Measurements from ENCODE around the gene PODNL1. TPM values are rescaled to one million over a fixed set of nuclear protein-coding genes. Genes with fewer than 3 reads are reported as not detected.

Gene PODNL1
- polyA plus RNA-seq, 3 donors: 1.2 to 1.4 (median 1.3) TPM

- no peaks in the 10 kb centered on the region for H3K36me3 ChIP-seq (replicated peaks in 1 of 2; ENCODE audit: control insufficient read depth in 1 of 2, insufficient read depth in 2 of 2, low read length in 2 of 2)
- Mint-ChIP-seq H3K36me3 (no peaks in the 10 kb centered on the region), H3K9me3 (no peaks in the 10 kb centered on the region), H3K27ac (no peak overlapping the region), H3K27me3 (ENCODE audit: low read depth in 3 of 3) (peaks cover 0 to 5% (median 2%) of the 10 kb centered on the region in 3 donors), H3K4me1 (peaks cover 3% of the 10 kb centered on the region), H3K4me3 (no peak overlapping the region)
- no peak for DNase-seq
- no peak overlapping the region for H2AFZ ChIP-seq (ENCODE audit: insufficient read depth, low read depth, low read length, poor library complexity, severe bottlenecking)
- no peak overlapping the region for H3K9ac ChIP-seq (ENCODE audit: insufficient read depth, low read length, poor library complexity, severe bottlenecking)
- no peak overlapping the region for H3K4me2 ChIP-seq (replicated peaks; ENCODE audit: extremely low read depth, low read length, poor library complexity, severe bottlenecking)
- no peak overlapping the region for H3K27ac ChIP-seq (ENCODE audit: low read depth in 1 of 2, low read length in 2 of 2)
- H4K20me1 ChIP-seq (ENCODE audit: insufficient read depth, low read length): no peaks in the 10 kb centered on the region
- H3K4me1 ChIP-seq (ENCODE audit: control insufficient read depth in 1 of 2, insufficient read depth in 2 of 2, low read length in 2 of 2): no peaks in the 10 kb centered on the region
- H3K79me2 ChIP-seq (ENCODE audit: insufficient read depth, low read length): no peaks in the 10 kb centered on the region
- no peak overlapping the region for H3K4me3 ChIP-seq (replicated peaks in 1 of 3; ENCODE audit: low read depth in 2 of 3, low read length in 3 of 3)
- intact Hi-C loops (cut with micrococcal nuclease): no loop called here
- WGBS (ENCODE audit: insufficient coverage): 97% methylated on average over 3 of the region's 5 CpGs
- H3K9me3 ChIP-seq (replicated peaks in 1 of 2; ENCODE audit: control insufficient read depth in 1 of 2, insufficient read depth in 1 of 2, low read length in 2 of 2): no peaks in the 10 kb centered on the region
- H3K27me3 ChIP-seq (ENCODE audit: control insufficient read depth in 2 of 2, insufficient read depth in 2 of 2, low read length in 2 of 2): no peaks in the 10 kb centered on the region
- TF ChIP-seq, protein P1, sequence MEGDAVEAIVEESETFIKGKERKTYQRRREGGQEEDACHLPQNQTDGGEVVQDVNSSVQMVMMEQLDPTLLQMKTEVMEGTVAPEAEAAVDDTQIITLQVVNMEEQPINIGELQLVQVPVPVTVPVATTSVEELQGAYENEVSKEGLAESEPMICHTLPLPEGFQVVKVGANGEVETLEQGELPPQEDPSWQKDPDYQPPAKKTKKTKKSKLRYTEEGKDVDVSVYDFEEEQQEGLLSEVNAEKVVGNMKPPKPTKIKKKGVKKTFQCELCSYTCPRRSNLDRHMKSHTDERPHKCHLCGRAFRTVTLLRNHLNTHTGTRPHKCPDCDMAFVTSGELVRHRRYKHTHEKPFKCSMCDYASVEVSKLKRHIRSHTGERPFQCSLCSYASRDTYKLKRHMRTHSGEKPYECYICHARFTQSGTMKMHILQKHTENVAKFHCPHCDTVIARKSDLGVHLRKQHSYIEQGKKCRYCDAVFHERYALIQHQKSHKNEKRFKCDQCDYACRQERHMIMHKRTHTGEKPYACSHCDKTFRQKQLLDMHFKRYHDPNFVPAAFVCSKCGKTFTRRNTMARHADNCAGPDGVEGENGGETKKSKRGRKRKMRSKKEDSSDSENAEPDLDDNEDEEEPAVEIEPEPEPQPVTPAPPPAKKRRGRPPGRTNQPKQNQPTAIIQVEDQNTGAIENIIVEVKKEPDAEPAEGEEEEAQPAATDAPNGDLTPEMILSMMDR (IDR thresholded peaks at IDR 0.05): no peak
Observed at GRCh38 chr19:13899912-13900584, 38.2 kb downstream of the PODNL1 start.

GRCh38 chr19:13899393-13899792 lies 38.8 kb downstream of the PODNL1 start:
- Histone ChIP-seq H3K9ac (ENCODE audit: insufficient read depth, low read length, poor library complexity, severe bottlenecking) (no peak overlapping the region), H2AFZ (ENCODE audit: insufficient read depth, low read depth, low read length, poor library complexity, severe bottlenecking) (no peak overlapping the region), H4K20me1 (ENCODE audit: insufficient read depth, low read length) (no peaks in the 10 kb centered on the region), H3K9me3 (replicated peaks in 1 of 2; ENCODE audit: control insufficient read depth in 1 of 2, insufficient read depth in 1 of 2, low read length in 2 of 2) (no peaks in the 10 kb centered on the region), H3K27ac (ENCODE audit: low read depth in 1 of 2, low read length in 2 of 2) (no peak overlapping the region), H3K4me3 (replicated peaks in 1 of 3; ENCODE audit: low read depth in 2 of 3, low read length in 3 of 3) (no peak overlapping the region), H3K36me3 (replicated peaks in 1 of 2; ENCODE audit: control insufficient read depth in 1 of 2, insufficient read depth in 2 of 2, low read length in 2 of 2) (no peaks in the 10 kb centered on the region), H3K4me1 (ENCODE audit: control insufficient read depth in 1 of 2, insufficient read depth in 2 of 2, low read length in 2 of 2) (no peaks in the 10 kb centered on the region), H3K4me2 (replicated peaks; ENCODE audit: extremely low read depth, low read length, poor library complexity, severe bottlenecking) (no peak overlapping the region), H3K79me2 (ENCODE audit: insufficient read depth, low read length) (no peaks in the 10 kb centered on the region), H3K27me3 (ENCODE audit: control insufficient read depth in 2 of 2, insufficient read depth in 2 of 2, low read length in 2 of 2) (no peaks in the 10 kb centered on the region)
- peak overlapping the region in 1 of 7 donors; percentile 37 for H3K27ac Mint-ChIP-seq
- WGBS (ENCODE audit: insufficient coverage): 96% methylated on average over 6 of the region's 10 CpGs
- H3K4me3 Mint-ChIP-seq: no peak overlapping the region
- TF ChIP-seq, protein P1 (IDR thresholded peaks at IDR 0.05): no peak
- peaks cover 3% of the 10 kb centered on the region for H3K4me1 Mint-ChIP-seq
- H3K9me3 Mint-ChIP-seq: no peaks in the 10 kb centered on the region
- intact Hi-C loops (cut with micrococcal nuclease): no loop called here
- no peak for DNase-seq
- H3K36me3 Mint-ChIP-seq: no peaks in the 10 kb centered on the region
- peaks cover 0 to 5% (median 2%) of the 10 kb centered on the region in 3 donors for H3K27me3 Mint-ChIP-seq (ENCODE audit: low read depth in 3 of 3)
